GM19463 (cell line): ENCODE measurements around the gene PROM2.

Experiments
- ATAC-seq: cut with Tn5 transposase; IDR thresholded peaks from one replicate; pipeline ENCODE4 v1.9.1; 2021; ENCODE audit warnings: mild to moderate bottlenecking, moderate library complexity; ENCODE audit not compliant: unreplicated experiment

Gene PROM2

DNA sequence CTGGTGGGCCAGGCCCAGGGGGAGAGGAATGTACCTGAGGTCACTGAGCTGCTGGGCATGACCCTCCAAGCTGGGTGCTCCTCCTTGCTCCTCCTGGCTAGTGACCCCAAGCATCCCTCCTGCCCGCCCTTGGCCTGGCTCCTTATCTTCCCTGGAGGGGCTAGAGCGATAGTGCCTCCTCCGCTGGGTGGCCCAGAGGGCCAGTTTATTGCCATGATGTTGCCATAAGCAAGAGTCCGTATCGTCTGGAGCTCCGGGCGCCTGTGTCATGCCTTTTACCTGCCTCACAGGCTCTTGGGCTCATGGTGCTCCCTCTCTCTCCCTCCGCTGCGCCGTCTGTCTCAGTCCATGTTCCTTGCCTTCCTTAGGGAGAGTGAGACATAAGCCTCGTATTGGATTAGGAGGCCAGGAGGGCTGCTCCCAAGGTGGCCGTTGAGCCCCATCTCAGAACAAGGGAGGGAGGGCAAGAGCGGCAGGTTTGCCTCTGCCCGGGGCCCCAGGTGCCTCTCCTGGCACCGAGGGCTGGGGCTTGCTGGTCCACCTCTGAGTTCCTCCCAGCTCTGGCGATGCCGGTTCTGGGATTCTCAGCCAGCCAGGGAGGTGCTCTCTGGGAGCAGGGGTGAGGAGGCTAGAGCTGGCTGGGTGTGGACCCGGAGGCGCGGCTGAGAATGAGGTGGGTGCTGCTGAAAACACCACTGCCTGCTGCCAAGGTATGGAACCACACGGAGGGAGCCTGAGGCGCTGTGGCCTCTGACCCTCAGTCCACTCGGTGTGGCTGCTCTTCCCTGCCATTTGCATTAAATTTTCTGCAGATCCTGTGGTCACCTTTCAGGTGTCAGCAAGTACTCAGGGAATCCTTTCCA, 45.5 kb downstream of the PROM2 start:
- no peak for ATAC-seq

DNA sequence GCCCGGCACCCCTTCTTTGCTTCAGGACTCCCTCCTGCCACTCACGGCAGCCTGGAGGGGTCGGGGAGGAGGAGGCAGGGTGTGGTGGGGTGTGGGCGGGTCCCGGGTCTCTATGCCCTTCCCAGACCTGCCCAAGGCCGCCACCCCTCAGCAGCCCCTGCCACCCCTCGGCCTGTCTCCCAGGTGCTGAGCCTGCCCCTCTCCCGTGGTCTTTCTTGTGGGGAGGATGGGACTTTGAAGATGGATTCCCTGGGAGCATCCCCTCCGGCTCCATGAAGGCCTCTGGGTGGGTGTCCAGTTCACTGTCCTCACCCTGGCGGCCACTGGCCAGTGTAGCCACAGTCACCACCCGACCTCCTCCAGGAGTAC, 46.1 kb downstream of the PROM2 start:
- no peak for ATAC-seq

DNA sequence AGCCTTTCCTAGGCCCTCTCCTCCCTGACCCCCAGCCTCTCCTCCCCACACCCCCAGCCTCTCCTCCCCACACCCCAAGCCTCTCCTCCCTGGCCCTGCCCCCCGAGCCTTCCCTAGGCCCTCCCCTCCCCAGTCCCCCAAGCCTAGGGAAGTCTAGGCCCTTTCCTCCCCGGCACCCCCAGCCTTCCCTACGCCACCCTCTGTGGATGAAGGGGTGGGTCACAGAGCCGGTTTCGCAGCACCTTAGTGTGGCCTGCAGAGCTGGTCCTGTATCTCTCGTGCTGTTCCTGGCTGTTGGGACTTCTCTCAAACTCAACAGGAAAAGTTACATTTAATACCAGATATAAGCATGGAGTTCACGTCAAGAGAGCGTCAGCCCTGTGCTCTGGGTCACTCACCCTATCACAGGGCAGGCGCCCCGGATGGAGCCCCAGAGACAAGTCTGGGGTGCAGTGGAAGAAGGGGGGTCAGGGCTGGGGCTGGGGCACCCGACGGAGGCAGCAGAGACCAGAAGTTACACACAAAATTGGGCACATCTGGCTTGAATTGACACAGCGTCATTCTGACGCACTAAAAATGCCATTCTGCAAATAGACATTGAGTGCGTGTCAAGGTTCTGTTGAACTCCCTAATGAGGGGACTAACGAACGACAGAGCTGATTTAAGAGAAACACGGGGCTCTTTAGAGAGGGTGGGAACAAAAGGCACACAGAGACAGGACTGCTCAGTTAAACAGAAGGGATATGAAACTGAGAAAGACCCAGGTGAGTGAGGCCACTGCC, 46.9 kb downstream of the PROM2 start:
- ATAC-seq = no peak

DNA sequence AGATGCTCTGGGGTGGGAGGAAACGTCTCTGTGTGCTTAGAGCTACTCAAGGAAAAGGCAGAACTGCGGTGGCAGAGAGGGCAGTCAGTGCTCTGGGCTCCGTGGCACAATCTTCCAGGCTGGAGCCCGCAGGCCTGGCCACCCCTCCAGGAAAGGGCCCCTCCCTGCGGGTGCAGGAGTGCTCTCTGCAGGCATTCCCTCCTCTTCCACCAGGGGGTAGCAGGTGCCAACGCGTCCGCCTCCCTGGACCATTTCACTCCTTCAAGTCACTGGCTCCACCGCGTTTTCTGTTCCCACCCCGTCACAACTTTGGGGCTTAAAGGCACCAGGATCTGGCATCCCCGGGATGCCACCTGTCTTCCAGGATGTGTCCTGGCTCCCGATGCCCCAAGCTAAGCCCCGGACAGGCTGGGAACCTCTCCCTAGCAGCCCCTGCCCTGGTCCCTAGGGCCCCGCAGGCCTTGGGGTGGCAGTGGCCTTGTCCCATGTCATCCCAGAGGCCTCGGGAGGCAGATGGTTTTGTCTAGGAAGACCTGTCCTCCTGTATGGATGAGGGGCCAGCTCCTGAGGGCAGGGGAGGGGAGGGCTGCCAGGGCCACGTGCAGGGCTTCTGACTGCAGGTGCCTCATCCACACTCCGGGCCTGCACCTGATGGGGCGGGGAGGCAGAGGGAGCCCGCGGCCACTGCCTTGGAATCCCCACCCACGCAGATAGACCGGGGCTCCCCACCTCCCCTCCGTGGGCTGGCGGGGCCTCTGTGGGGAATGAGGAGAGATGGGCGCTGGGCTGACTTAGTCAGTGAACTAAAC, 49.3 kb downstream of the PROM2 start:
- no peak for ATAC-seq

DNA sequence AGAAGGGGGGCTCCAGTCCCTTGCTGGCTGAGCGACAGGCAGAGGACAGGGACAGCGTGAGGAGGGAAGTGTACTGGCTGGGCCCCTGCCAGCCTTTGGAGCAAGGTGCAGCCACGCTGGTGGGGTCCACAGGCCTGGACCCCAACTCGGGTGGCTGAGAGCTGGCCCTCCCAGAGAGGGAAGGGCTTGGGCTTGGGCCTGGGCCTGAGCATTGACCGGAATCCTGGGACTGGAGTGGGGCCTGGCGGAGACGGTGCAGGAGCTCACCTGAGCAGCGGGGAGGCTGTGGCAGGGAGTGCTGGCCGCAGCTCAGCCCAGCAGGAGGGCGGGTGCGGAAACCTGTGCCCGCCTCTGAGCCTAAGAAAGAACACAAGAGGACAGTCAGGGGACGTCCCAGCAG, 50.8 kb downstream of the PROM2 start:
- no peak for ATAC-seq

DNA sequence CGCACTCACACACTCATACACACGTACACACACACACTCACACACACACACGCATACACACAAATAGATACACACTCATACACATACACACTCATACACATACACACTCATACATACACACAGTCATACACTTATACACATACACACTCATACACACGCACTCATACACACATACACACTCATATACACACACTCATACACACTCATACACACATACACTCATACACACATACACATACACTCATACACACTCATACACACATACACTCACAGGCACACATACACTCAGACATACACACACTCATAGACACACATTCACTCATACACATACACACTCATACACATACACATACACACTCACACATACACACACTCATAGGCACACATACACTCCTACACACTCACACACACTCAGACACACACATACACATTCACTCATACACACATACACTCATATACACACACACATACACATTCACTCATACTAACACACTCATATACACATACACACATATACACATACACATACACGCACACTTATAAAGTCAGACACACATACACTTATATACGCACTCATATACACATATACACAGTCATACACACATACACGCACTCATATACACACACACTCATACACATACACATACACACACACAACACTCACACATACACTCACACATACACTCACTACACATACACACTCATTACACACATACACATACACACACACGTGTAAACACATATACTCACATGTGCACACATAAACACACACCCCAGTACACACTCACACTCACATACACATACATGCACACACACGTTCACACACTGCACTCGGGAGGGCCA, 51.6 kb downstream of the PROM2 start:
- ATAC-seq = no peak

- no peak for ATAC-seq
These were observed 52.3 kb downstream of the PROM2 start for GRCh38 chr2:95326433-95327140.

DNA sequence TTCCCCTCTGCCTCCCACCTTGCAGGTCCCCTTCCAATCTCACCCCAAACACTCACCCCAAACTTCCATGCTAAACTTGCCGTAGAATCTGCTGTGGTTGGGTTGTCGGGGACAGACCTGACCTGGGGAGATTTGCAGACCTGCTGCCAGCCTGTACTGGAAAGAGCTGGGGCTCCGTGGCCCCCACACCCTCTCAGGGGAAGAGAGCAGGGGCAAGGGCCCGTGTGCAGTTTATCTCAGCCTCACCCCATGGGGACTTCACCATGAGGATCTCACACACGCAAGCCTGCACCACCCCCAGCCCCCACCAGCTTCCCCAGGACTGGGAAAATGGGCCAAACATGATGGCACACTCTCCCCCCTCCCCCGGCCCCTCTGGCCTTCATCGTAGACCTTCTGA, 53.6 kb downstream of the PROM2 start:
- no peak for ATAC-seq

DNA sequence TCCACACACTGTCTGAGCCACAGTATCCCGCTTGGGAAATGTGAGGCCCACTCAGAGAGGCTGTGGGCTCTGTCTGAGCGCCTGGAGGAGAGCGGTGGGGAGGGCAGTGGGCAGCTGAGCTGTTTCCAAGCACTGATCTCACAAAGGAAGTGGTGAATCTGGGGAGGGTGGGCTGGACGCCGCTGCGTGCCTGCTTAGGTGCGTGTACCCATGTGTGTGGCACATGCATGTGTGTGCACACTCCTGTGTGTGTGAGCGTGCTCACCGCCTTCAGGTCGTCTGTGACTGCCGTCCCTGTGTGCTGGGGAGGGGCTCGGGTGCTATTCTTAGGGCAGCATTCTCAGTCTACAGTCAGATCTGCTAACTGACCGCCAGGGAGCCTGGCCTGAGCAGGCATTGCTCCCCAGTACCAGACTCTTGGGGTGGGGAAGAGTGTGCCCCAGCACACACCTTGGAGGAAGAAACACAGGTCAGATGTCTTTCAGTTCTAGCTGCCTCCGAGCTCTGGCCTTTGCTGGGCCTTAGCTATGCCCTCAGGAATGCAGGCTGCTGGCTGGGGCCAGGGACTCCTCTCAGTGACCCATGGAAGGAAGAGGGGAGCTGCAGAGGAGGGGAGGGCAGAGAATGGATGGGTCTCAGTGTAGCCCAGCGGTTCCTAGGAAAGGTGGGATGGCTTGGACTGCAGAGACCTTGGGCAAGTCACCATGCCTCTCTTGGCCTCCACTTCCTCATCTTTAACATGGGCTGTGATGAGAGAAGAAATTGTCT, 54.3 kb downstream of the PROM2 start:
- ATAC-seq = no peak

GRCh38 chr2:95329401-95329800, 55.2 kb downstream of the PROM2 start:
- ATAC-seq = no peak

GRCh38 chr2:95329891-95330793, 55.9 kb downstream of the PROM2 start:
- ATAC-seq = no peak

- no peak for ATAC-seq
These were observed 56.6 kb downstream of the PROM2 start for GRCh38 chr2:95330794-95331338.

GRCh38 chr2:95331606-95332005, 57.4 kb downstream of the PROM2 start:
- no peak for ATAC-seq

DNA sequence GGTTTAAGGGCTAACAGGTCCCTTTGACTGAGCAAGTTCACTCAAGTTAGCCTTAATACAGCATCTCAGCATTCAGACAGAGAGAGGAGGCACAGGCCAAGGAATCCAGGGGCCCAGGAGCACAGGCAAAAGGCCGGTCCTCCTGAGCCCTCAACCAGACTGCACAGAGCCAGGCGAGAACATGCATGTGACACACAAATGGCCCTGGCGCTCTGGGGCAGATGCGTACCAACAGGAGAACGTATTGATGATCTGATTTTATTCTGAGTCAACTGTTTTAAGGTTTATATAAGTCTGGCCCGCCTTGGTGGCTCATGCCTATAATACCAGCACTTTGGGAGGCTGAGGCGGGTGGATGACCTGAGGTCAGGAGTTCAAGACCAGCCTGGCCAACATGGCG, 57.8 kb downstream of the PROM2 start:
- no peak for ATAC-seq

DNA sequence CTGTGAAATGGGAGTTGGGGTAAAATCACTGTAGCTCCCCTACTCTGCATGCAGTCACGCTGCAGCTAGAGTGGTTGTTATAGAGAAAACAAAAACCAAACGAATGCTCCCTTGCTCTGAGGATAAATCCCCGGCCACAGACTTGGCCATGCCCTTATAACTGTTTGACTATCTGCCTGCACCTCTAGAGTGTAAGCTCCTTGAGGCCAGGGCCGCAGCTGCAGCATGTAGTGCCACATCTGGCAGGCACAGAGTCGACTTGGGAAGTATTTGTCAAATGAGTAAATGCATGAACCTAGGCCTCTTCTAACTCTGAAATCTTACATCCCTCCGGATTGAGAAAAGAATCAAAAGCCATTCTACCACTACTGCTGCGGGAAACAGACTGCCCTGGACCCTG, 58.8 kb downstream of the PROM2 start:
- no peak for ATAC-seq

- ATAC-seq = no peak
These were observed 59.7 kb downstream of the PROM2 start for GRCh38 chr2:95333888-95334338.

GRCh38 chr2:95334916-95335641, 60.8 kb downstream of the PROM2 start:
- no peak for ATAC-seq
